Cardiac fibroblast (primary cell): ENCODE results near the gene MACF1.

Source experiments
- DNase-seq, 2 donors: peaks; one replicate each; pipeline versions ENCODE4 v3.0.0 to v3.0.0-alpha.2; 2010; ENCODE audit warnings: low read depth in 2 of 2
- H3K4me3 ChIP-seq, 2 donors: replicated peaks in 1 of 2; 1 replicate in 1 of 2; 2 replicates in 1 of 2; pipeline ENCODE4 v1.5.1; 2011; ENCODE audit warnings: low read depth in 2 of 2, low read length in 2 of 2, mild to moderate bottlenecking in 2 of 2, moderate library complexity in 1 of 2
- TF ChIP-seq, protein P1 (sequence below): IDR thresholded peaks from one replicate; pipeline ENCODE4 v1.5.1; 2011; ENCODE audit warnings: low read depth, mild to moderate bottlenecking, low read length, inconsistent platforms

Gene MACF1

DNA sequence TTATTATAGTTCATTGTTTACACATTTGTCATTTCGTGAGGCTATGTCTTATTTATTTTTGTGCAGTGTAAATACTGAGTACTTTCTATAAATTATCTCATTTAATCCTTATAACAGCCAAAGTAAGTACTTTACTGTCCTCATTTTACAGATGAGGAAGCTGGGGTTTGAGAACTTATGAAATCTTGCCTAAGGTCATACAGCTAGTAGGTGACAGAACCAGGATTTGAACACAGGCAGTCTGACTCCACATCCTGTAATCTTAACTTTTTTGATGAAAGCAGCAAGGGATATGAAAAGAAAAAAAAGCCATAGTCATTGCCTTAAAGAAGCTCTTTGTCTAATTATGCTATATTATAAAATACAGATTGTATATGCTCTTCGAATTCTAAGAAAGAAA, 179.8 kb downstream of the MACF1 start:
- no peak for DNase-seq
- H3K4me3 ChIP-seq, result no peak overlapping the region
- TF ChIP-seq, protein P1, sequence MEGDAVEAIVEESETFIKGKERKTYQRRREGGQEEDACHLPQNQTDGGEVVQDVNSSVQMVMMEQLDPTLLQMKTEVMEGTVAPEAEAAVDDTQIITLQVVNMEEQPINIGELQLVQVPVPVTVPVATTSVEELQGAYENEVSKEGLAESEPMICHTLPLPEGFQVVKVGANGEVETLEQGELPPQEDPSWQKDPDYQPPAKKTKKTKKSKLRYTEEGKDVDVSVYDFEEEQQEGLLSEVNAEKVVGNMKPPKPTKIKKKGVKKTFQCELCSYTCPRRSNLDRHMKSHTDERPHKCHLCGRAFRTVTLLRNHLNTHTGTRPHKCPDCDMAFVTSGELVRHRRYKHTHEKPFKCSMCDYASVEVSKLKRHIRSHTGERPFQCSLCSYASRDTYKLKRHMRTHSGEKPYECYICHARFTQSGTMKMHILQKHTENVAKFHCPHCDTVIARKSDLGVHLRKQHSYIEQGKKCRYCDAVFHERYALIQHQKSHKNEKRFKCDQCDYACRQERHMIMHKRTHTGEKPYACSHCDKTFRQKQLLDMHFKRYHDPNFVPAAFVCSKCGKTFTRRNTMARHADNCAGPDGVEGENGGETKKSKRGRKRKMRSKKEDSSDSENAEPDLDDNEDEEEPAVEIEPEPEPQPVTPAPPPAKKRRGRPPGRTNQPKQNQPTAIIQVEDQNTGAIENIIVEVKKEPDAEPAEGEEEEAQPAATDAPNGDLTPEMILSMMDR, result no peak

DNA sequence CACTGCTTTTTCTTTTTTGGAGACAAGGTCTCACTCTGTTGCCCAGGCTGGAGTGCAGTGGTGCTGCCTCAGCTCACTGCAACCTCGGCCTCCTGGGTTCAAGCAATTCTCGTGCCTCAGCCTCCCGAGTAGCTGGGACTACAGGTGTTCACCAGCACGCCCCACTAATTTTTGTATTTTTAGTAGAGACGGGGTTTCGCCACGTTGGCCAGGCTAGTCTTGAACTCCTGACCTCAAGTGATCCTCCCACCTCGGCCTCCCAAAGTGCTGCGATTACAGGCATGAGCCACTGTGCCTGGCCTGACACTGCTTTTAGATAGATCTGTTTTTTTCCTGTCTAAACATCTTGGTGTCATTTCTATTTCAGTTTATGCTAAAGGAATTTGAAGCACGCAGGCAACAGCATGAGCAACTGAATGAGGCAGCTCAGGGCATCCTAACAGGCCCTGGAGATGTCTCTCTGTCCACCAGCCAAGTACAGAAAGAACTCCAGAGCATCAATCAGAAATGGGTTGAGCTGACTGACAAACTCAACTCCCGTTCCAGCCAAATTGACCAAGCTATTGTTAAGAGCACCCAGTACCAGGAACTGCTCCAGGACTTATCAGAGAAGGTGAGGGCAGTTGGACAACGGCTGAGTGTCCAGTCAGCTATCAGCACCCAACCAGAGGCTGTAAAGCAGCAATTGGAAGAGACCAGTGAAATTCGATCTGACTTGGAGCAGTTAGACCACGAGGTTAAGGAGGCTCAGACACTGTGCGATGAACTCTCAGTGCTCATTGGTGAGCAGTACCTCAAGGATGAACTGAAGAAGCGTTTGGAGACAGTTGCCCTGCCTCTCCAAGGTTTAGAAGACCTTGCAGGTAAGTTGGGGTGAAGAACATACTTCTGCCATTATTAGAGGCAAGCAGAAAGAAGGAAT, 180.8 kb downstream of the MACF1 start:
- peak; percentile 33 to 52 for DNase-seq
- TF ChIP-seq, protein P1, result no peak
- H3K4me3 ChIP-seq, result no peak overlapping the region

DNA sequence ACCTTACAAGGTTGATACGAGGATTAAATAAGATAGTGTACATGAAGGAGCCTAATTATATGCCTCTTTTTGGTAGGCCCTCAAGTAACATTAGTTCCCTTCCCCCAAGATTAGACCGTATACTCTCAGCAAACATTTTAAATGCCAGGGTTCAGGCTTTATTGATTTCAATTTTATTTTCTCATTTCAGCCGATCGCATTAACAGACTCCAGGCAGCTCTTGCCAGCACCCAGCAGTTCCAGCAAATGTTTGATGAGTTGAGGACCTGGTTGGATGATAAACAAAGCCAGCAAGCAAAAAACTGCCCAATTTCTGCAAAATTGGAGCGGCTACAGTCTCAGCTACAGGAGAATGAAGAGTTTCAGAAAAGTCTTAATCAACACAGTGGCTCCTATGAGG, 182.5 kb downstream of the MACF1 start:
- DNase-seq, result no peak
- TF ChIP-seq, protein P1, result no peak

DNA sequence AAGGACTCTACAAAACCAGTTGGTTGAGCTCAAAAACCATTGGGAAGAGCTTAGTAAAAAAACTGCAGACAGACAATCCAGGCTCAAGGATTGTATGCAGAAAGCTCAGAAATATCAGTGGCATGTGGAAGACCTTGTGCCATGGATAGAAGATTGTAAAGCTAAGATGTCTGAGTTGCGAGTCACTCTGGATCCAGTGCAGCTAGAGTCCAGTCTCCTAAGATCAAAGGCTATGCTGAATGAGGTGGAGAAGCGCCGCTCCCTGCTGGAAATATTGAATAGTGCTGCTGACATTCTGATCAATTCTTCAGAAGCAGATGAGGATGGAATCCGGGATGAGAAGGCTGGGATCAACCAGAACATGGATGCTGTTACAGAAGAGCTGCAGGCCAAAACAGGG, 183.0 kb downstream of the MACF1 start:
- peak; percentile 82 to 88 for DNase-seq
- no peak overlapping the region for H3K4me3 ChIP-seq
- TF ChIP-seq, protein P1, result peak; percentile 34

More for the DNA sequence above, 182.5 kb downstream of the MACF1 start:
- H3K4me3 ChIP-seq, result no peak overlapping the region

DNA sequence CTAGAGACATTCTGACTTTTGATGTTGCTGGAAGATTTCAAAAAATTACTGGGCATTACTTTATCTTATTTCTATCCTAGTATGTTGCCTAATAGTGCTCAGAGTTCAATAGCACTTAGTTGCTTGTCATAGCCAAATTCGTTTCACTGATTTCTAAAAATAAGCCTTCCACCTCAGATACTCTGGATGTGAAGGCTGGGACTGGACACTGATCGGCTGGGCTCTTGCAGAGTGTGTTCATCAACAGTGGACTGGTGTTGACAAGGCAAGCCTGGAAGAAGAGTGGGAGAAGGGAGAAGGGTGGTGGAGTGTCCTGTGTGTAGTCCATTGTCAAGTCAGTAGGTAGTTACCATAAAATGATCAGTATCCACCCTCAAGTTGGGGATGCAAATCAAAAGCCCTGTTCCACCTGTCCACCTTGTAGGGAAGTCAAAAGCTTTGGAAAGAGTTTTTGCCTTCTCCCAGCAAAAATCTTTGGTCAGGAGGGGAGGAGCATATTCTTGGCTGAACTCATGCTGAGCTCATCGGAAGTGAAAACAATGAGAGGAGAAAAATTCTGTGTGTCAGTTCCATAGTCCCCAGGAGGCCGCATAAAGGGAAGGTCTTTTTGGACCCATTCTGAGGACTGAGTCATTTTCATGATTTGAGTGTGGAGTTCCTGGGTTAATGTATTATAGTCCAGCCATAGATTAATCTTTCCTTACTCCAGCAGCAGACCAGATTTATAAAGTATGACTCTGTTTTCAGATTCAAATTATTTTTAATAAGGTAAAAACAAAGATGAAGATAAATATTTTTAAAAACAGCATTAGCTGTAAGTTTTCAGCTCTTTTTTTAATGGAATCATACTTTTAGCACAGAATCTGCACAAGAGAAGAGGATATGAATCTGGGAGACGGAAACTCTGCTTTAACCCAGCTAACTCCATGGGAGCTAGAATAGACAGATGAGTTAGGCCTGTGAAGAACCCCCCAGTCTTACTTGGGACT, 187.5 kb downstream of the MACF1 start:
- H3K4me3 ChIP-seq, result no peak overlapping the region
- TF ChIP-seq, protein P1, result no peak
- peak; percentile 89 to 95 for DNase-seq

DNA sequence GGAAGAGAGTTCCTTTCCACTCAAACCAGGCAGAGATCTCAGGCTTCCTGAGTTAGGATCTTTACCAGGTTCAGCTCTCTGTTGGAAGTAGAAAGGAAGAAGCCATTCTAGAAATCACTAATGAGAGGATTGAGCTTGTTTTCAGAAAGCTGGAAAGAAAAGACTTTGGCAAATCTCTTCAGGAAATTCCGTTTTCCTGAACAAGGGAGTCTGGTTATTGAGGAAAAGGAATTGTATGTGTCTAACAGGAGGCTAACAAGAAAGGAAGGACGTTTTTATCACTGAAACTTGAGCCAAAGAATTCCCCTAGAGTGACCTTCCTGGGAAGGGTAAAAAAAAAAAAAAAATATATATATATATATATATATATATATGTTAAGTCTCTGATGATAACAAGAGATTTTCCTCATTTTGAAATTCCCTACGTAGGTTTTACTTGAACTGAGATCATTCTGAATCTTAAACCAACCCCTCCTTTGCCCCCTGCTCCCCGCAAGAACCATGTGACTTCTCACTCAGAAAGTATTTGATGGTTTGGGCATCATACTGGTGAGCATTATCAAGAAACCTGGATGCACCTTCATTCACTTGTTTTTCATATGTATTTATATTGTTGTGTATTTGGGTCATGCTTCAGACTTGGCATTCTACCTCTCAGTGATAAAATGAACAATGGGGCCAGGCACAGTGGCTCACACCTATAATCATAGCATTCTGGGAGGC, 188.5 kb downstream of the MACF1 start:
- peak in 1 of 2 donors; percentile 46 for DNase-seq
- no peak overlapping the region for H3K4me3 ChIP-seq
- TF ChIP-seq, protein P1, result no peak
